GM21360 (cell line): ENCODE data around the gene FAM193B.
"Not testable (repeated sequence)": the region's sequence is repeated elsewhere in the genome, so short reads cannot be mapped to it uniquely, and the experiment has no call there.

Source experiments
- ATAC-seq: cut with Tn5 transposase; IDR thresholded peaks from one replicate; pipeline ENCODE4 v1.9.1; 2021; ENCODE audit warnings: mild to moderate bottlenecking, moderate library complexity; ENCODE audit not compliant: unreplicated experiment

The FAM193B gene

DNA sequence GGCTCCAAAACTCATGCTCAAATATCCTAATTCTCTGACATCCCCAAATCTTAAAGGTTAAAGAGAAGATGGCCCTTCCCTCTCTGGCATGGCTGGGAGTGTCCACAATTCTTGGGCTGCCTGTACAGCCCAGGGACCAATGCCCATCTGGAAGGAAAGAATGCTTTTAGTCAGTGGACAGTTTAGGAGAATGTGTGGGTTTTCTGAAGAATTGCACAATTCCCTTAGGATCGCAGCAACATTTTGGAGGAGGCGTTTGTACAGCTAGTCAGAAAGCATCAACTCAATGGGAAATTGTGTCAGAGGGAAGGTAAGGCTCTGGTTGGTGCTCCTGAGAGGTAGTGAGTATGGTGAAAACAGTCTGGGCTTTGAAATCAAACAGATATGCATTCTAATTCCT, 15.0 kb downstream of the FAM193B start:
- no peak for ATAC-seq

GRCh38 chr5:177538876-177539275, 15.5 kb downstream of the FAM193B start:
- ATAC-seq, result no peak

DNA sequence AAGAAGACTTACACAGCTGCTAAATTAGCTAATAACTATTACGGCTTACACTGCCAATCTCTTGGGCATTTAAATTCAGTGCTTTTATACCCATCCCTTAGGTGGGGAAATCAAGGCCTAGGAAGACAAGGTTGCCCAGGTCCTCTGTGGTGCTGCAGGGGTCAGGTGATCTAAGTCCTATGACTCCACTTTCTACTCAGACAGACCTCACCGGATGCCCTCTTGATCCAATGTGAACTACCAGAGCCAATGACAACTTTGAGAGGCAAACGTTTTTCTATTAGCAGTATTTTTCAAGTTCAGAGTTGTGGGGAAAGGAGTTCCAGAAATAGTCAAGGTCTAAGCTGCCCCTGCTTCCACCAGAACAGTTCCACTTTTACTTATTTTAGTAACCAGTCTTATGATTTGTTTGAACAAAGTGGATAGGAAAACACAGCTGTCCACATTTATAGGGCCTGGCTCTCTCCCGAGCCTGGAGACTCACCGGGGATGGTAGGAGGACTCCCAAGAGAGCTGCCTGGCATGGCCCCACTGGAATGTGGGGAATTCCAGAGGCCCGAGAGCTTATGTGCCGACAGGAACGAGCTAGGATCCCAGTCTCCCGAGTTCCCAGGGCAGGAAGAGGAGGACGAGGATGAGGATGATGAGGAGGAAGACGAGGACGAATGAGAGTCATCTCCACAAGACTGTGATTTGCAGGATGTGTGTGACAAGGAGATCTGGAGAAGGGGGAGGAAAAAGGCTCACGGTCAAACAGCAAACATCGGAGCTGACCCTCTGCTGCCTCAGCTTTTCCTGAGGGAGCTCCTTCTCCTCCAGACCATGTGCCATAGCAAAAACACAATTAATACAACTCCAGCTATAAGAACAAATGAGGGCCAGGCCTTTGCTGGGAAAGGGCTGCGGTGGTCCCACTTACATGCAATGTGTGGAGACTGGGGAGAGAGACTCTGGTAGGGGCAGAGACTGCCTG, 16.7 kb downstream of the FAM193B start:
- ATAC-seq, result no peak

GRCh38 chr5:177536386-177536785, 18.0 kb downstream of the FAM193B start:
- no peak for ATAC-seq

GRCh38 chr5:177535125-177535524, 19.2 kb downstream of the FAM193B start:
- no peak for ATAC-seq

- not testable (repeated sequence) for ATAC-seq
Measured at GRCh38 chr5:177534433-177534832, 19.9 kb downstream of the FAM193B start.

GRCh38 chr5:177531209-177531940, 23.0 kb downstream of the FAM193B start:
- no peak for ATAC-seq

- ATAC-seq, result no peak
Measured at GRCh38 chr5:177530638-177531037, 23.7 kb downstream of the FAM193B start.

DNA sequence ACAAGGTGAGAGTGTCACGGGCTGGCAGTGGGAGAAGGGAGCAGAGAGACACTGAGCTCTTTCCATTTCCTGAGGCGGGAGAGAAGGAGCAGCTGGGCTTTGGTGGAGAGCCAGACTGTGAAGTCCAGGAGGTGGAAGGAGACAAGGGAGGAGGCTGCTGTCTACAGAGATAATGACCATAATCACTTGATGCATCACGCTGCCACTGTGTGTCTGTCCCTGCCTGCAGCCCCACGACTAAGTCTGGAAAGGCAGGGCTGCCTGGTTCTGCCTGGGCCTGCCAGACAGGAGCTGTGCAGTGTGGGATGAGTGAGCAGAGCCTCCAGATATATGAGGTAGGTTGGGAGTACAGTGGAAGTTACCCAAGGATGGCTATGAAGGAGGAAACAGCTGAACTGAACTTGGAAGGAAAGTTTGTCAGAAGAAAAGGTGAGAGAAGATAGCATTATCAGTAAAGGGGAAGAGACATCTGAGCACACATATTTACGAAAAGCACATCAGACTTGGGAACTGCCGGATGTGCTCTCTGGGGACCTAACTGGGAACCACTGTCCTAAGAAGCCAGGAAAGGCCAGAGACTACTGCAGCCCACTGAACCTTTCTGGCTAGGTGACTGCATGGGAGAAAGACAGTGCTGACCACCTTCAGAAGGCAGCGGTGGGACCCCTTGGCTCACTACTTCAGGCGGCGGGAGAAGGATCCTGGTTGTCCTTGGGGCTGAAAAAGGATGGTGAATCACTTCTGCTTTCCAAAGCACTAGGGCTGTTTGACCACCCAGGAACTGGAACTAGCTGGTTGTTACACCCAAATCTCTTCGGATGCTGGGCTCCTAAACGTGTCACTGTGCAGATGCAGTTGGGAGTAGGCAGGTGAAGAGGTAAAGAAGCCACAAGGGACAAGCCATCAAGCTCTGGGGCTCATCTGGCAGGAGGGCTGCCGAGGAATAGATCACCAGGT, 24.8 kb downstream of the FAM193B start:
- no peak for ATAC-seq

- ATAC-seq, result no peak
Measured at GRCh38 chr5:177528631-177529030, 25.7 kb downstream of the FAM193B start.

DNA sequence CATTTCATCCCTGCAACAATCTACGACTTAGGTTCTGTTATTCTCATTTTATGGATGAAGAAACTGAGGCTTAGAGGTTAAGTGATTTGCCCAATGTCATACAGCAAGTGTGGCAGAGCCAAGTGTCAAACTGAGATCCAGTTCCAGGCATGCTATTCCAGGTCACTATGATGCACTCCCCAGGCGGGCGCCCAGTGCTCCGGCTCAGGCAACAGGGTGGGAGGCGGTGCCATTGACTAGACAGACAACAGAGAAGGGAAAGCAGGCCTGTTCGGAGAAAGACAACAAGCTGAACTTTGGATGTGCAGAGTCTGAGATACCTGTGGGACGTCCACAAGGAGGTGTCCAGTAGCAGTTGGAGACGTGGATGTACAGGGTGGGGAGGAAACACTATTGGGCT, 26.8 kb downstream of the FAM193B start:
- no peak for ATAC-seq

GRCh38 chr5:177526791-177527190, 27.6 kb downstream of the FAM193B start:
- ATAC-seq, result no peak

- ATAC-seq, result no peak
Measured at GRCh38 chr5:177526191-177526590, 28.2 kb downstream of the FAM193B start.

GRCh38 chr5:177524941-177525655, 29.3 kb downstream of the FAM193B start:
- ATAC-seq, result no peak

- ATAC-seq, result no peak
Measured at GRCh38 chr5:177524539-177524900, 29.8 kb downstream of the FAM193B start.

GRCh38 chr5:177523711-177524538, 30.4 kb downstream of the FAM193B start:
- no peak for ATAC-seq

DNA sequence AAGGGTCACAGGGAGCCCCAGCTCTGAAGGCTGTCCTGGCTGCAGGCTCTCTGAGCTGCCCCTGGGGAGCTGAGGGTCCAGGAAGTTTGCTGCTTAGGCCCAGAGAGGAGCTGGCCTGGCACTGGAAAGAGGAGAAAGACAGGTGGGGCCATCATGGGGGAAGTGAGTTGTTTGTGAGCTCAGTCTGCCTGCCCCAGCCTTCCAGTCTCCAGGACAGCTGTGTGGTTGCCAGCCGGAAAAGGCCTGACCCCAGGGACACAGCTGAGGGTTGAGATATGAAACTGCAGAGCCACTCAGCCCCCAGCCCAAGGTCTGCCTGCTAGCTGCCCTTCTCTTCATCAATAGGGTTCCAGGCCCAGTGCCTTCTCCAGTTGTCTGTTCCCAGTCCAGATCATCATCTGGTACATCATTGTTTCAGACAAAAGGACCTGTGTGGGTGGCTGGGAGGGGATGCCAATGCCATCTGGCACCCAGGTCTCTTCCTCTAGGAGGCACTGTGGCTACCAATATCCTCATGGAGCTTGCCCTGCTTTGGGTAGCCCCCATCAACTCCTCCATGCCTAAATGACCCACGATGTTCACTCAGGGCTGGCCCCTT, 33.3 kb downstream of the FAM193B start:
- ATAC-seq, result no peak

- no peak for ATAC-seq
Measured at GRCh38 chr5:177520271-177520670, 34.1 kb downstream of the FAM193B start.
